HG03066 (cell line): ENCODE data around the gene STEEP1.

ENCODE experiments used
- ATAC-seq: cut with Tn5 transposase; IDR thresholded peaks from one replicate; pipeline ENCODE4 v1.9.1; 2021; ENCODE audit warnings: low read depth; ENCODE audit not compliant: unreplicated experiment

STEEP1 gene

GRCh38 chrX:119489212-119490074 is 75.8 kb downstream of the STEEP1 start:
- ATAC-seq = no peak

- ATAC-seq = no peak
These were observed 76.5 kb downstream of the STEEP1 start for GRCh38 chrX:119488749-119489148.
